Upper lobe of left lung (tissue), 4 donors: Measurements from ENCODE around the gene UGT1A10.

Source experiments
- EP300 ChIP-seq, 4 donors: sonication (generic); formaldehyde crosslinking; IDR thresholded peaks; one replicate each; pipeline ENCODE4 v1.5.1; 2017; ENCODE audit warnings: antibody characterized with exemption in 4 of 4, control low read depth in 2 of 4
- TF ChIP-seq, protein P1 (sequence below), 6 experiments: fragments of 450-650 bp in 4 of 6; fragments of 200-600 bp in 2 of 6; sonication (generic) in 2 of 6; IDR thresholded peaks; one replicate each; pipeline ENCODE4 v1.5.1; 2016 to 2019; ENCODE audit warnings: antibody characterized with exemption in 6 of 6

- TF ChIP-seq EP300 (IDR thresholded peaks at IDR 0.05) = no peak
- TF ChIP-seq, protein P1, sequence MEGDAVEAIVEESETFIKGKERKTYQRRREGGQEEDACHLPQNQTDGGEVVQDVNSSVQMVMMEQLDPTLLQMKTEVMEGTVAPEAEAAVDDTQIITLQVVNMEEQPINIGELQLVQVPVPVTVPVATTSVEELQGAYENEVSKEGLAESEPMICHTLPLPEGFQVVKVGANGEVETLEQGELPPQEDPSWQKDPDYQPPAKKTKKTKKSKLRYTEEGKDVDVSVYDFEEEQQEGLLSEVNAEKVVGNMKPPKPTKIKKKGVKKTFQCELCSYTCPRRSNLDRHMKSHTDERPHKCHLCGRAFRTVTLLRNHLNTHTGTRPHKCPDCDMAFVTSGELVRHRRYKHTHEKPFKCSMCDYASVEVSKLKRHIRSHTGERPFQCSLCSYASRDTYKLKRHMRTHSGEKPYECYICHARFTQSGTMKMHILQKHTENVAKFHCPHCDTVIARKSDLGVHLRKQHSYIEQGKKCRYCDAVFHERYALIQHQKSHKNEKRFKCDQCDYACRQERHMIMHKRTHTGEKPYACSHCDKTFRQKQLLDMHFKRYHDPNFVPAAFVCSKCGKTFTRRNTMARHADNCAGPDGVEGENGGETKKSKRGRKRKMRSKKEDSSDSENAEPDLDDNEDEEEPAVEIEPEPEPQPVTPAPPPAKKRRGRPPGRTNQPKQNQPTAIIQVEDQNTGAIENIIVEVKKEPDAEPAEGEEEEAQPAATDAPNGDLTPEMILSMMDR (IDR thresholded peaks at IDR 0.05) = no peak
Measured at GRCh38 chr2:233791883-233792329, 155.7 kb downstream of the UGT1A10 start.
